ENCODE data around the gene ZSCAN30.

The ZSCAN30 gene

GRCh38 chr18:35278085-35278484, 11.9 kb downstream of the ZSCAN30 start:
- H3K4me3 ChIP-seq (ENCODE audit: low read depth, low read length), result no peak overlapping the region
- no peak for DNase-seq (ENCODE audit: low read depth)
- no peak for TF ChIP-seq CTCF (IDR thresholded peaks at IDR 0.05; ENCODE audit: low read depth, low read length)

- no peak for TF ChIP-seq MYC (IDR thresholded peaks at IDR 0.05; ENCODE audit: low read depth, low read length)
- TF ChIP-seq CTCF (IDR thresholded peaks at IDR 0.05; ENCODE audit: low read depth, low read length), result no peak
- TF ChIP-seq POLR2A (IDR thresholded peaks at IDR 0.05; ENCODE audit: extremely low read depth, insufficient read length), result no peak
- no peak for TF ChIP-seq MAX (IDR thresholded peaks at IDR 0.05; ENCODE audit: low read depth, low read length)
- no peak overlapping the region for H3K4me3 ChIP-seq (ENCODE audit: low read depth, low read length)
- DNase-seq (ENCODE audit: low read depth), result no peak
These were observed 12.4 kb downstream of the ZSCAN30 start for GRCh38 chr18:35277633-35278032.

- no peak for TF ChIP-seq MAX (IDR thresholded peaks at IDR 0.05; ENCODE audit: low read depth, low read length)
- TF ChIP-seq POLR2A (IDR thresholded peaks at IDR 0.05; ENCODE audit: extremely low read depth, insufficient read length), result no peak
- no peak for TF ChIP-seq CTCF (IDR thresholded peaks at IDR 0.05; ENCODE audit: low read depth, low read length)
- no peak for TF ChIP-seq MYC (IDR thresholded peaks at IDR 0.05; ENCODE audit: low read depth, low read length)
- H3K4me3 ChIP-seq (ENCODE audit: low read depth, low read length), result no peak overlapping the region
- no peak for DNase-seq (ENCODE audit: low read depth)
These were observed 13.8 kb downstream of the ZSCAN30 start for GRCh38 chr18:35276267-35276666.

GRCh38 chr18:35271656-35272055, 18.4 kb downstream of the ZSCAN30 start:
- no peak overlapping the region for H3K4me3 ChIP-seq (ENCODE audit: low read depth, low read length)
- no peak for DNase-seq (ENCODE audit: low read depth)
- TF ChIP-seq MAX (IDR thresholded peaks at IDR 0.05; ENCODE audit: low read depth, low read length), result no peak
- TF ChIP-seq CTCF (IDR thresholded peaks at IDR 0.05; ENCODE audit: low read depth, low read length), result no peak
- no peak for TF ChIP-seq POLR2A (IDR thresholded peaks at IDR 0.05; ENCODE audit: extremely low read depth, insufficient read length)
- no peak for TF ChIP-seq MYC (IDR thresholded peaks at IDR 0.05; ENCODE audit: low read depth, low read length)

GRCh38 chr18:35268821-35269220, 21.2 kb downstream of the ZSCAN30 start:
- DNase-seq (ENCODE audit: low read depth), result no peak
- TF ChIP-seq MAX (IDR thresholded peaks at IDR 0.05; ENCODE audit: low read depth, low read length) (no peak), MYC (IDR thresholded peaks at IDR 0.05; ENCODE audit: low read depth, low read length) (no peak), POLR2A (IDR thresholded peaks at IDR 0.05; ENCODE audit: extremely low read depth, insufficient read length) (no peak), CTCF (IDR thresholded peaks at IDR 0.05; ENCODE audit: low read depth, low read length) (no peak)
- no peak overlapping the region for H3K4me3 ChIP-seq (ENCODE audit: low read depth, low read length)

GRCh38 chr18:35267809-35268208, 22.2 kb downstream of the ZSCAN30 start:
- DNase-seq (ENCODE audit: low read depth), result no peak
- no peak overlapping the region for H3K4me3 ChIP-seq (ENCODE audit: low read depth, low read length)
- TF ChIP-seq POLR2A (IDR thresholded peaks at IDR 0.05; ENCODE audit: extremely low read depth, insufficient read length), result no peak
- no peak for TF ChIP-seq MAX (IDR thresholded peaks at IDR 0.05; ENCODE audit: low read depth, low read length)
